NCI-H128 (cell line): ENCODE measurements around the gene RTL9.

ENCODE experiments used
- DNase-seq: peaks from one replicate; lab custom pipeline; 2025; ENCODE audit not compliant: unreplicated experiment; lab: John Stamatoyannopoulos, UW

The RTL9 gene

GRCh38 chrX:110341189-110342035 lies 17.2 kb upstream of the RTL9 start:
- DNase-seq = no peak

GRCh38 chrX:110346681-110347080 lies 12.0 kb upstream of the RTL9 start:
- DNase-seq = no peak

- DNase-seq = no peak
Measured at GRCh38 chrX:110359273-110359672, 625 bp downstream of the RTL9 start.

- DNase-seq = no peak
Measured at GRCh38 chrX:110363244-110363643, 4.6 kb downstream of the RTL9 start.

- no peak for DNase-seq
Measured at GRCh38 chrX:110373310-110373709, 14.7 kb downstream of the RTL9 start.

- no peak for DNase-seq
Measured at GRCh38 chrX:110374559-110374958, 15.9 kb downstream of the RTL9 start.

- no peak for DNase-seq
Measured at GRCh38 chrX:110381216-110381615, 22.6 kb downstream of the RTL9 start.

- DNase-seq = no peak
Measured at GRCh38 chrX:110383414-110383813, 24.8 kb downstream of the RTL9 start.

GRCh38 chrX:110384490-110384889 lies 25.8 kb downstream of the RTL9 start:
- DNase-seq = no peak

GRCh38 chrX:110389570-110389969 lies 30.9 kb downstream of the RTL9 start:
- DNase-seq = no peak

- no peak for DNase-seq
Measured at GRCh38 chrX:110391086-110391485, 32.4 kb downstream of the RTL9 start.

GRCh38 chrX:110394651-110395050 lies 36.0 kb downstream of the RTL9 start:
- DNase-seq = no peak

- no peak for DNase-seq
Measured at GRCh38 chrX:110395877-110396276, 37.2 kb downstream of the RTL9 start.

- DNase-seq = no peak
Measured at GRCh38 chrX:110396735-110397134, 38.1 kb downstream of the RTL9 start.

- DNase-seq = no peak
Measured at GRCh38 chrX:110397339-110397738, 38.7 kb downstream of the RTL9 start.

- DNase-seq = no peak
Measured at GRCh38 chrX:110397904-110398303, 39.3 kb downstream of the RTL9 start.

GRCh38 chrX:110399497-110399896 lies 40.8 kb downstream of the RTL9 start:
- DNase-seq = no peak

- no peak for DNase-seq
Measured at GRCh38 chrX:110399966-110400365, 41.3 kb downstream of the RTL9 start.

GRCh38 chrX:110401135-110401534 lies 42.5 kb downstream of the RTL9 start:
- no peak for DNase-seq

- no peak for DNase-seq
Measured at GRCh38 chrX:110402091-110402849, 43.6 kb downstream of the RTL9 start.

- DNase-seq = no peak
Measured at GRCh38 chrX:110402850-110403221, 44.2 kb downstream of the RTL9 start.
